HCT116 (cell line): Measurements from ENCODE around the gene SLC6A18. TPM values are rescaled to one million over a fixed set of nuclear protein-coding genes. Genes with fewer than 3 reads are reported as not detected.

Experiments
- ATAC-seq: fragments of 200-7000 bp; cut with Tn5 transposase; 2 replicates; pipeline ENCODE4 v1.9.1; 2020; ENCODE audit warnings: mild to moderate bottlenecking, moderate library complexity
- BruUV-seq: library from RNA; stranded (reverse); fragments of 400-500 nt; replicated peaks from 2 replicates; lab custom pipeline; 2021; lab: Mats Ljungman, UMichigan
- CTCF ChIA-PET: fragments of 300-600 bp; sonication (Branson Sonifier 250); formaldehyde crosslinking; loops from one replicate; lab custom pipeline; 2021; ENCODE audit warnings: antibody characterized with exemption; lab: Charles Lee
- POLR2A ChIA-PET: fragments of 300-600, 350-600 bp; sonication (Branson Sonifier 250); formaldehyde crosslinking; loops from one replicate; lab custom pipeline; 2021; ENCODE audit warnings: antibody characterized with exemption; lab: Charles Lee
- RAD21 ChIA-PET, 2 experiments: fragments of 300-600 bp; sonication (Branson Sonifier 250); formaldehyde crosslinking; loops; one replicate each; lab custom pipeline; 2023; ENCODE audit warnings: low total read pairs in 2 of 2; ENCODE audit not compliant: uncharacterized antibody in 2 of 2, unreplicated experiment in 2 of 2, low non-redundant PET in 1 of 2; lab: Charles Lee
- DNase-seq: peaks from one replicate; pipeline ENCODE4 v3.0.0-alpha.2; 2010; ENCODE audit warnings: low read depth, low spot score
- H2AFZ ChIP-seq: fragments of 200-600 bp; shearing (Covaris generic), sonication (generic); 2 replicates; pipeline ENCODE4 v1.6.1; 2017; ENCODE audit warnings: low read depth, mixed run types, mixed read lengths, antibody characterized with exemption, low read length; ENCODE audit not compliant: poor library complexity, severe bottlenecking
- H3K27ac ChIP-seq: 2 replicates; pipeline ENCODE4 v1.5.1; 2012; ENCODE audit warnings: low read depth, low read length
- H3K27me3 ChIP-seq: fragments of 200-600 bp; sonication (generic); 2 replicates; pipeline ENCODE4 v1.6.1; 2016; ENCODE audit warnings: mixed run types, low read length, mixed read lengths; ENCODE audit not compliant: insufficient read depth
- H3K36me3 ChIP-seq, 2 experiments: fragments of 200-500 bp in 1 of 2; fragments of 200-600 bp in 1 of 2; sonication (Bioruptor generic) in 1 of 2; sonication (generic) in 1 of 2; 2 replicates each; pipeline versions ENCODE4 v1.5.1 to v1.6.1; 2014 to 2016; ENCODE audit warnings: low read length in 2 of 2, inconsistent platforms in 1 of 2, mixed read lengths in 1 of 2, mixed run types in 1 of 2; ENCODE audit not compliant: insufficient read depth in 2 of 2, control insufficient read depth in 1 of 2
- H3K4me1 ChIP-seq, 2 experiments: fragments of 200-600 bp in 1 of 2; sonication (generic) in 1 of 2; 2 replicates each; pipeline versions ENCODE4 v1.5.1 to v1.6.1; 2012 to 2017; ENCODE audit warnings: low read length in 2 of 2, inconsistent platforms in 1 of 2, mild to moderate bottlenecking in 1 of 2, mixed read lengths in 1 of 2, mixed run types in 1 of 2, moderate library complexity in 1 of 2; ENCODE audit not compliant: insufficient read depth in 2 of 2, control insufficient read depth in 1 of 2
- H3K4me2 ChIP-seq: fragments of 200-600 bp; sonication (generic); 2 replicates; pipeline ENCODE4 v1.6.1; 2017; ENCODE audit warnings: mixed run types, low read length, mixed read lengths
- H3K4me3 ChIP-seq, 2 experiments: fragments of 200-600 bp in 1 of 2; sonication (generic) in 1 of 2; replicated peaks in 1 of 2; 2 replicates each; pipeline ENCODE4 v1.5.1; 2011 to 2016; ENCODE audit warnings: low read length in 2 of 2, control low read depth in 1 of 2, low read depth in 1 of 2, mild to moderate bottlenecking in 1 of 2, mixed read lengths in 1 of 2, mixed run types in 1 of 2
- H3K79me2 ChIP-seq: fragments of 200-600 bp; sonication (generic); 2 replicates; pipeline ENCODE4 v1.6.1; 2017; ENCODE audit warnings: mild to moderate bottlenecking, mixed run types, low read length, moderate library complexity, mixed read lengths; ENCODE audit not compliant: insufficient read depth
- H3K9ac ChIP-seq: fragments of 200-600 bp; sonication (generic); 2 replicates; pipeline ENCODE4 v1.6.1; 2016; ENCODE audit warnings: low read length, mixed read lengths
- H3K9me2 ChIP-seq: fragments of 200-600 bp; sonication (generic), shearing (Covaris generic); 2 replicates; pipeline ENCODE4 v1.6.1; 2017; ENCODE audit warnings: mixed run types, mild to moderate bottlenecking, moderate library complexity; ENCODE audit not compliant: insufficient read depth
- H3K9me3 ChIP-seq, 2 experiments: fragments of 200-500 bp in 1 of 2; fragments of 200-600 bp in 1 of 2; sonication (Bioruptor generic) in 1 of 2; sonication (generic) in 1 of 2; 2 replicates each; pipeline ENCODE4 v1.6.1; 2014 to 2017; ENCODE audit warnings: low read length in 2 of 2, mixed read lengths in 2 of 2, inconsistent platforms in 1 of 2, low read depth in 1 of 2, mild to moderate bottlenecking in 1 of 2, mixed run types in 1 of 2, moderate library complexity in 1 of 2; ENCODE audit not compliant: control insufficient read depth in 1 of 2, insufficient read depth in 1 of 2
- H4K20me1 ChIP-seq: fragments of 200-600 bp; sonication (generic), shearing (Covaris generic); 2 replicates; pipeline ENCODE4 v1.6.1; 2017; ENCODE audit warnings: mixed run types, mild to moderate bottlenecking, moderate library complexity; ENCODE audit not compliant: insufficient read depth
- CBX3 ChIP-seq: IDR thresholded peaks from 2 replicates; pipeline ENCODE4 v1.6.1; 2012; ENCODE audit warnings: low read depth
- CEBPB ChIP-seq: IDR thresholded peaks from 2 replicates; pipeline ENCODE4 v1.6.1; 2012; ENCODE audit warnings: low read depth
- ELF1 ChIP-seq: IDR thresholded peaks from 2 replicates; pipeline ENCODE4 v1.6.1; 2012; ENCODE audit warnings: low read depth, borderline replicate concordance
- EZH2phosphoT487 ChIP-seq: fragments of 200-600 bp; IDR thresholded peaks from 2 replicates; pipeline ENCODE4 v1.6.1; 2018; ENCODE audit warnings: antibody characterized with exemption, borderline replicate concordance
- FOSL1 ChIP-seq: IDR thresholded peaks from 2 replicates; pipeline ENCODE4 v1.6.1; 2012; ENCODE audit warnings: low read depth
- JUND ChIP-seq: IDR thresholded peaks from 2 replicates; pipeline ENCODE4 v1.6.1; 2012
- POLR2A ChIP-seq: IDR thresholded peaks from 2 replicates; pipeline ENCODE4 v1.7.0; 2011; ENCODE audit warnings: borderline replicate concordance; ENCODE audit not compliant: insufficient read depth, insufficient read length; ENCODE audit errors: extremely low read depth
- POLR2AphosphoS5 ChIP-seq: IDR thresholded peaks from 2 replicates; pipeline ENCODE4 v1.6.1; 2011; ENCODE audit warnings: mild to moderate bottlenecking, low read depth, low read length, moderate library complexity
- RAD21 ChIP-seq: IDR thresholded peaks from 2 replicates; pipeline ENCODE4 v1.6.1; 2012; ENCODE audit warnings: low read depth, mild to moderate bottlenecking
- SIN3A ChIP-seq: IDR thresholded peaks from 2 replicates; pipeline ENCODE4 v1.6.1; 2012; ENCODE audit warnings: low read depth
- SRF ChIP-seq: IDR thresholded peaks from 2 replicates; pipeline ENCODE4 v1.6.1; 2012; ENCODE audit warnings: low read depth
- YY1 ChIP-seq: IDR thresholded peaks from 2 replicates; pipeline ENCODE4 v1.6.1; 2011; ENCODE audit warnings: low read length, low read depth, moderate library complexity, mild to moderate bottlenecking; ENCODE audit not compliant: insufficient replicate concordance; ENCODE audit errors: extremely low read depth
- ZNF274 ChIP-seq: fragments of 200-500 bp; sonication (Bioruptor generic); IDR thresholded peaks from 2 replicates; pipeline ENCODE4 v1.6.1; 2014; ENCODE audit warnings: mild to moderate bottlenecking, low read depth, low read length, inconsistent platforms
- intact Hi-C: fragments of 100-400 bp; cut with micrococcal nuclease; formaldehyde crosslinking; loops from 2 replicates; pipeline ENCODE4 v1.10.0; 2022
- total RNA-seq: library from RNA; stranded (reverse); gene quantifications from one replicate; pipeline ENCODE4 v1.2.1, GENCODE V29; 2021; ENCODE audit not compliant: unreplicated experiment
- TF ChIP-seq, protein P1 (sequence below): IDR thresholded peaks from 2 replicates; pipeline ENCODE4 v1.6.1; 2012
- TF ChIP-seq, protein P2 (sequence below): IDR thresholded peaks from 2 replicates; pipeline ENCODE4 v1.6.1; 2011; ENCODE audit warnings: mild to moderate bottlenecking, low read length, moderate library complexity; ENCODE audit not compliant: insufficient replicate concordance; ENCODE audit errors: extremely low read depth
- TF ChIP-seq, protein P3 (sequence below): IDR thresholded peaks from 2 replicates; pipeline ENCODE4 v1.6.1; 2012

The SLC6A18 gene
- total RNA-seq, 1 experiment from 2014 or later = not detected

DNA sequence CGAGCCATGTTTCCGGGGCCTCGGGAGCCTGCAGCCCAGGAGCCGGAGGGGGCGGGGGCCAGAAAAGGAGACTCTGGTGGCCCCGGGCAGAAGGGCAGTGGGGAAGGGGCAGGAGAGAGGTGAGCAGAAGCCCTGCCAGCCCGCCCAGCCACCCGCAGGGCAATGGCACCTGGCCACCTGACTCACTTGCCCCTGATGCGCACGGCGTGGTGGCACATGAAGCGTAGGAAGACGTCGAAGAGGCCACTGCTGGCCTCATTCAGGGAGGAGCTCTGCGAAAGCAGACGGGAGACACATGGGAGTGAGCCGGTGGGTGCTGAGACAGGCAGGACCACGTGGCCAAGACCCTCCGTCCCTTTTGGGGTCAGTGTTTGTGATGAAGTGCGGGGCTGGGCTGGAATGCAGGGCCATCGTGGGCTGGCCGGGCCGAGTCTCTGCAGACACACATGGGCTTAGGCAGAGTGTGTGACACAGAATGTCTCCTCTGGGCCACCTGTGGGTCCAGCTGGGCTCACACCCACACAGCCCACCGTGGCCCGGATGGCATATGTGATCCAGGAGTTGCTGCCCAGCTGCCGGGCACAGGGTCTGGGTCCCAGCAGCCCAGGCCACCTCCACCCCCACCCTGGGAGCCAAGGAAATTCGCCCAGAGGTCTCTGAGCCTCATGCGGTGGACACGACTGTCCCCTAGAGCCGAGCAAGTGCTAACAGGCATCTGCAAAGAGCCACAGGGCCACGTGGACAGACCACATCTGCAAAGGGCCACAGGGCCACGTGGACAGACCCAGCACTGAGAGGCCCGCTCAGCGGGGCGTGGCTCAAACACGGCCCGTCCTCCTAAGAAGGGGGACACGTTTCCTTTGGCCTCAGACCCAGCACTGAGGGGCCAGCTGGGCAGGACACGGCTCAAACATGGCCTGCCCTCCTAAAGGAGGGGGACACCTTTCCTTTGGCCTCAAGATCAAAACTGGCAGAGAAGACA, 46.0 kb downstream of the SLC6A18 start:
- no peak overlapping the region for H2AFZ ChIP-seq
- no peaks in the 10 kb centered on the region for H3K9me3 ChIP-seq
- no peak overlapping the region for H3K4me3 ChIP-seq
- BruUV-seq = no TSS peak
- no peaks in the 10 kb centered on the region for H3K36me3 ChIP-seq
- no peaks in the 10 kb centered on the region for H3K79me2 ChIP-seq
- ChIA-PET RAD21 (no interaction called here), POLR2A (no interaction called here), CTCF (no interaction called here)
- ATAC-seq = no peak
- no peaks in the 10 kb centered on the region for H4K20me1 ChIP-seq
- no peak for DNase-seq
- intact Hi-C loops = no loop called here
- H3K27ac ChIP-seq = no peak overlapping the region
- H3K9me2 ChIP-seq = no peaks in the 10 kb centered on the region
- no peak overlapping the region for H3K4me2 ChIP-seq
- TF ChIP-seq EZH2phosphoT487 (no peak), CBX3 (no peak), RAD21 (no peak), POLR2AphosphoS5 (no peak), YY1 (no peak), POLR2A (no peak), JUND (no peak), CEBPB (no peak), ELF1 (no peak), ZNF274 (no peak), SRF (no peak), SIN3A (no peak), FOSL1 (no peak)
- TF ChIP-seq, protein P1, sequence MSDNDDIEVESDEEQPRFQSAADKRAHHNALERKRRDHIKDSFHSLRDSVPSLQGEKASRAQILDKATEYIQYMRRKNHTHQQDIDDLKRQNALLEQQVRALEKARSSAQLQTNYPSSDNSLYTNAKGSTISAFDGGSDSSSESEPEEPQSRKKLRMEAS = no peak
- TF ChIP-seq, protein P2, sequence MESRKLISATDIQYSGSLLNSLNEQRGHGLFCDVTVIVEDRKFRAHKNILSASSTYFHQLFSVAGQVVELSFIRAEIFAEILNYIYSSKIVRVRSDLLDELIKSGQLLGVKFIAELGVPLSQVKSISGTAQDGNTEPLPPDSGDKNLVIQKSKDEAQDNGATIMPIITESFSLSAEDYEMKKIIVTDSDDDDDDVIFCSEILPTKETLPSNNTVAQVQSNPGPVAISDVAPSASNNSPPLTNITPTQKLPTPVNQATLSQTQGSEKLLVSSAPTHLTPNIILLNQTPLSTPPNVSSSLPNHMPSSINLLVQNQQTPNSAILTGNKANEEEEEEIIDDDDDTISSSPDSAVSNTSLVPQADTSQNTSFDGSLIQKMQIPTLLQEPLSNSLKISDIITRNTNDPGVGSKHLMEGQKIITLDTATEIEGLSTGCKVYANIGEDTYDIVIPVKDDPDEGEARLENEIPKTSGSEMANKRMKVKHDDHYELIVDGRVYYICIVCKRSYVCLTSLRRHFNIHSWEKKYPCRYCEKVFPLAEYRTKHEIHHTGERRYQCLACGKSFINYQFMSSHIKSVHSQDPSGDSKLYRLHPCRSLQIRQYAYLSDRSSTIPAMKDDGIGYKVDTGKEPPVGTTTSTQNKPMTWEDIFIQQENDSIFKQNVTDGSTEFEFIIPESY = no peak
- TF ChIP-seq, protein P3, sequence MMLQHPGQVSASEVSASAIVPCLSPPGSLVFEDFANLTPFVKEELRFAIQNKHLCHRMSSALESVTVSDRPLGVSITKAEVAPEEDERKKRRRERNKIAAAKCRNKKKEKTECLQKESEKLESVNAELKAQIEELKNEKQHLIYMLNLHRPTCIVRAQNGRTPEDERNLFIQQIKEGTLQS = no peak
- TF ChIP-seq, all 23 proteins: peak for 0
- no peaks in the 10 kb centered on the region for H3K4me1 ChIP-seq
- H3K9ac ChIP-seq = no peak overlapping the region
- H3K27me3 ChIP-seq = no peaks in the 10 kb centered on the region
